CD4-positive, alpha-beta memory T cell (primary cell): ENCODE data around the gene DYNC1I1. TPM values are rescaled to one million over a fixed set of nuclear protein-coding genes. Genes with fewer than 3 reads are reported as not detected.

ENCODE experiments used
- CTCF ChIA-PET: fragments of 350-600 bp; sonication (Branson Sonifier 250); formaldehyde crosslinking; loops from one replicate; lab custom pipeline; 2021; ENCODE audit warnings: inconsistent platforms; ENCODE audit not compliant: partially characterized antibody; lab: Charles Lee
- POLR2A ChIA-PET: fragments of 350-600 bp; sonication (Branson Sonifier 250); formaldehyde crosslinking; loops from one replicate; lab custom pipeline; 2021; ENCODE audit not compliant: partially characterized antibody; lab: Charles Lee
- DNase-seq, 5 donors: peaks; one replicate each; pipeline versions ENCODE4 v3.0.0 to v3.0.0-alpha.2; 2020 to 2022; ENCODE audit warnings: mixed read lengths in 1 of 5
- H3K27ac ChIP-seq: one replicate; pipeline ENCODE4 v1.7.0; 2013; ENCODE audit warnings: low read depth, low read length
- H3K27me3 ChIP-seq: 2 replicates; pipeline ENCODE4 v1.7.0; 2013; ENCODE audit warnings: mild to moderate bottlenecking, low read length, moderate library complexity; ENCODE audit not compliant: insufficient read depth
- H3K36me3 ChIP-seq: 2 replicates; pipeline ENCODE4 v1.7.0; 2013; ENCODE audit warnings: mild to moderate bottlenecking, low read length, moderate library complexity; ENCODE audit not compliant: insufficient read depth
- H3K4me1 ChIP-seq: 2 replicates; pipeline ENCODE4 v1.7.0; 2013; ENCODE audit warnings: mild to moderate bottlenecking, low read length, moderate library complexity; ENCODE audit not compliant: insufficient read depth
- H3K4me3 ChIP-seq, 2 donors: one replicate each; pipeline ENCODE4 v1.7.0; 2013; ENCODE audit warnings: low read length in 2 of 2, mild to moderate bottlenecking in 1 of 2
- H3K9me3 ChIP-seq, 2 donors: one replicate each; pipeline ENCODE4 v1.7.0; 2013; ENCODE audit warnings: low read length in 2 of 2, control low read depth in 1 of 2; ENCODE audit not compliant: control insufficient read depth in 1 of 2
- H3K27ac Mint-ChIP-seq, 7 donors: one replicate each; pipeline ENCODE4 v1.8.0; 2020 to 2021; ENCODE audit warnings: mixed read lengths in 7 of 7, mild to moderate bottlenecking in 6 of 7, inconsistent platforms in 3 of 7, moderate library complexity in 3 of 7
- H3K27me3 Mint-ChIP-seq, 2 donors: one replicate each; pipeline ENCODE4 v1.8.0; 2020 to 2021; ENCODE audit warnings: mixed read lengths in 2 of 2
- H3K36me3 Mint-ChIP-seq, 2 donors: one replicate each; pipeline ENCODE4 v1.8.0; 2020 to 2021; ENCODE audit warnings: mixed read lengths in 2 of 2, inconsistent platforms in 1 of 2, mild to moderate bottlenecking in 1 of 2
- H3K4me1 Mint-ChIP-seq, 4 donors: one replicate each; pipeline ENCODE4 v1.8.0; 2020 to 2021; ENCODE audit warnings: mixed read lengths in 4 of 4, mild to moderate bottlenecking in 1 of 4
- H3K4me3 Mint-ChIP-seq, 8 donors: one replicate each; pipeline ENCODE4 v1.8.0; 2020 to 2021; ENCODE audit warnings: mixed read lengths in 8 of 8, mild to moderate bottlenecking in 7 of 8, moderate library complexity in 6 of 8, inconsistent platforms in 3 of 8
- H3K9me3 Mint-ChIP-seq, 8 donors: one replicate each; pipeline ENCODE4 v1.8.0; 2020 to 2021; ENCODE audit warnings: mixed read lengths in 8 of 8, mild to moderate bottlenecking in 5 of 8, inconsistent platforms in 3 of 8, moderate library complexity in 1 of 8
- intact Hi-C: fragments of 100-400 bp; cut with micrococcal nuclease; formaldehyde crosslinking; loops from one replicate; pipeline ENCODE4 v1.15.1; 2023
- polyA plus RNA-seq, 2 donors: library from polyadenylated mRNA; unstranded; fragments of 300-500 nt; fragmentation: Illumina TruSeq; gene quantifications; one replicate each; pipeline ENCODE4 v1.2.3, GENCODE V29; 2021
- total RNA-seq, 2 experiments: library from RNA; stranded (reverse); gene quantifications; one replicate each; pipeline ENCODE4 v1.2.3, GENCODE V29; 2021

The DYNC1I1 gene
- total RNA-seq: not detected
- under 1 TPM in 1 of 2 donors, not detected in 1; 0.33 TPM for polyA plus RNA-seq

- Mint-ChIP-seq H3K36me3 (no peaks in the 10 kb centered on the region), H3K4me1 (peaks cover 0 to 5% (median 3%) of the 10 kb centered on the region in 4 donors), H3K27me3 (peaks cover 19% of the 10 kb centered on the region in 2 donors), H3K4me3 (peak within 1 kb of the TSS; percentile 6 to 75 (median 46)), H3K9me3 (peaks cover 0 to 7% (median 0%) of the 10 kb centered on the region in 8 donors), H3K27ac (no peak within 1 kb of the TSS)
- CTCF ChIA-PET: no interaction called here
- intact Hi-C loops: no loop called here
- Histone ChIP-seq H3K27ac (no peak within 1 kb of the TSS), H3K9me3 (no peaks in the 10 kb centered on the region), H3K36me3 (no peaks in the 10 kb centered on the region), H3K4me3 (no peak within 1 kb of the TSS), H3K27me3 (no peaks in the 10 kb centered on the region), H3K4me1 (no peaks in the 10 kb centered on the region)
- DNase-seq: no peak
- POLR2A ChIA-PET: interaction anchor here (0.6 kb wide), 1 partner anchor 102 kb away, joined by 3 read pairs; no protein-coding TSS in a partner anchor
Observed at GRCh38 chr7:95772298-95772770, at the start of gene DYNC1I1. DYNC1I1 (plus strand) TSS chr7:95772554; CDS start chr7:95804730, 32,176 bp downstream.

- DNase-seq: no peak
- CTCF ChIA-PET: no interaction called here
- Histone ChIP-seq H3K4me1 (no peaks in the 10 kb centered on the region), H3K27me3 (no peaks in the 10 kb centered on the region), H3K36me3 (no peaks in the 10 kb centered on the region), H3K27ac (no peak overlapping the region), H3K4me3 (no peak overlapping the region), H3K9me3 (no peaks in the 10 kb centered on the region)
- Mint-ChIP-seq H3K4me1 (no peaks in the 10 kb centered on the region), H3K36me3 (no peaks in the 10 kb centered on the region), H3K27me3 (no peaks in the 10 kb centered on the region), H3K27ac (no peak overlapping the region), H3K9me3 (peaks cover 0 to 3% (median 0%) of the 10 kb centered on the region in 8 donors), H3K4me3 (no peak overlapping the region)
- intact Hi-C loops: no loop called here
- POLR2A ChIA-PET: no interaction called here
Observed at GRCh38 chr7:95723583-95724180, 48.7 kb upstream of the DYNC1I1 start.

GRCh38 chr7:95725205-95725604, 47.1 kb upstream of the DYNC1I1 start:
- Histone ChIP-seq H3K27ac (no peak overlapping the region), H3K27me3 (no peaks in the 10 kb centered on the region), H3K4me1 (no peaks in the 10 kb centered on the region), H3K9me3 (no peaks in the 10 kb centered on the region), H3K36me3 (no peaks in the 10 kb centered on the region), H3K4me3 (no peak overlapping the region)
- H3K4me1 Mint-ChIP-seq: no peaks in the 10 kb centered on the region
- ChIA-PET CTCF (no interaction called here), POLR2A (no interaction called here)
- H3K27ac Mint-ChIP-seq: no peak overlapping the region
- no peaks in the 10 kb centered on the region for H3K36me3 Mint-ChIP-seq
- peaks cover 0 to 3% (median 0%) of the 10 kb centered on the region in 8 donors for H3K9me3 Mint-ChIP-seq
- H3K4me3 Mint-ChIP-seq: no peak overlapping the region
- DNase-seq: no peak
- intact Hi-C loops: no loop called here
- no peaks in the 10 kb centered on the region for H3K27me3 Mint-ChIP-seq

GRCh38 chr7:95730493-95731280, 41.7 kb upstream of the DYNC1I1 start:
- no peak overlapping the region for H3K4me3 Mint-ChIP-seq
- no peaks in the 10 kb centered on the region for H3K27me3 ChIP-seq
- no peak for DNase-seq
- H3K4me1 Mint-ChIP-seq: no peaks in the 10 kb centered on the region
- no peak overlapping the region for H3K27ac Mint-ChIP-seq
- CTCF ChIA-PET: no interaction called here
- POLR2A ChIA-PET: no interaction called here
- H3K4me3 ChIP-seq: no peak overlapping the region
- no peak overlapping the region for H3K27ac ChIP-seq
- no peaks in the 10 kb centered on the region for H3K9me3 ChIP-seq
- no peaks in the 10 kb centered on the region for H3K4me1 ChIP-seq
- H3K9me3 Mint-ChIP-seq: peaks cover 0 to 2% (median 0%) of the 10 kb centered on the region in 8 donors
- no peaks in the 10 kb centered on the region for H3K36me3 Mint-ChIP-seq
- no peaks in the 10 kb centered on the region for H3K36me3 ChIP-seq
- peaks cover 0 to 2% of the 10 kb centered on the region in 2 donors for H3K27me3 Mint-ChIP-seq
- intact Hi-C loops: no loop called here

- no peaks in the 10 kb centered on the region for H3K27me3 ChIP-seq
- ChIA-PET POLR2A (no interaction called here), CTCF (no interaction called here)
- no peaks in the 10 kb centered on the region for H3K36me3 ChIP-seq
- intact Hi-C loops: no loop called here
- no peaks in the 10 kb centered on the region for H3K4me1 ChIP-seq
- Mint-ChIP-seq H3K27ac (no peak overlapping the region), H3K27me3 (peaks cover 2 to 3% of the 10 kb centered on the region in 2 donors), H3K4me3 (no peak overlapping the region), H3K4me1 (no peaks in the 10 kb centered on the region), H3K36me3 (no peaks in the 10 kb centered on the region), H3K9me3 (peaks cover 0 to 6% (median 0%) of the 10 kb centered on the region in 8 donors)
- no peak overlapping the region for H3K27ac ChIP-seq
- H3K4me3 ChIP-seq: no peak overlapping the region
- DNase-seq: no peak
- no peaks in the 10 kb centered on the region for H3K9me3 ChIP-seq
Observed at GRCh38 chr7:95736635-95737034, 35.7 kb upstream of the DYNC1I1 start.

- Mint-ChIP-seq H3K9me3 (peaks cover 0 to 6% (median 0%) of the 10 kb centered on the region in 8 donors), H3K27ac (no peak overlapping the region), H3K4me1 (no peaks in the 10 kb centered on the region), H3K36me3 (no peaks in the 10 kb centered on the region), H3K27me3 (peaks cover 2 to 3% of the 10 kb centered on the region in 2 donors), H3K4me3 (no peak overlapping the region)
- intact Hi-C loops: no loop called here
- H3K27ac ChIP-seq: no peak overlapping the region
- ChIA-PET POLR2A (no interaction called here), CTCF (no interaction called here)
- H3K36me3 ChIP-seq: no peaks in the 10 kb centered on the region
- no peaks in the 10 kb centered on the region for H3K27me3 ChIP-seq
- no peak overlapping the region for H3K4me3 ChIP-seq
- H3K9me3 ChIP-seq: no peaks in the 10 kb centered on the region
- H3K4me1 ChIP-seq: no peaks in the 10 kb centered on the region
- no peak for DNase-seq
Observed at GRCh38 chr7:95737828-95738505, 34.4 kb upstream of the DYNC1I1 start.

- H3K27me3 ChIP-seq: no peaks in the 10 kb centered on the region
- Mint-ChIP-seq H3K9me3 (peaks cover 0 to 5% (median 0%) of the 10 kb centered on the region in 8 donors), H3K36me3 (no peaks in the 10 kb centered on the region), H3K27me3 (peaks cover 0 to 2% of the 10 kb centered on the region in 2 donors), H3K27ac (no peak overlapping the region), H3K4me3 (no peak overlapping the region), H3K4me1 (no peaks in the 10 kb centered on the region)
- no peak overlapping the region for H3K27ac ChIP-seq
- H3K36me3 ChIP-seq: no peaks in the 10 kb centered on the region
- H3K4me3 ChIP-seq: no peak overlapping the region
- no peaks in the 10 kb centered on the region for H3K9me3 ChIP-seq
- no peak for DNase-seq
- ChIA-PET CTCF (no interaction called here), POLR2A (no interaction called here)
- intact Hi-C loops: no loop called here
- no peaks in the 10 kb centered on the region for H3K4me1 ChIP-seq
Observed at GRCh38 chr7:95749044-95749443, 23.3 kb upstream of the DYNC1I1 start.
